GM18520 (cell line): ENCODE results near the gene SNX10.

ENCODE experiments used
- ATAC-seq: cut with Tn5 transposase; IDR thresholded peaks from one replicate; pipeline ENCODE4 v1.9.1; 2021; ENCODE audit not compliant: unreplicated experiment

SNX10 gene

GRCh38 chr7:26295586-26295985, 3.9 kb downstream of the SNX10 start:
- ATAC-seq, result no peak

DNA sequence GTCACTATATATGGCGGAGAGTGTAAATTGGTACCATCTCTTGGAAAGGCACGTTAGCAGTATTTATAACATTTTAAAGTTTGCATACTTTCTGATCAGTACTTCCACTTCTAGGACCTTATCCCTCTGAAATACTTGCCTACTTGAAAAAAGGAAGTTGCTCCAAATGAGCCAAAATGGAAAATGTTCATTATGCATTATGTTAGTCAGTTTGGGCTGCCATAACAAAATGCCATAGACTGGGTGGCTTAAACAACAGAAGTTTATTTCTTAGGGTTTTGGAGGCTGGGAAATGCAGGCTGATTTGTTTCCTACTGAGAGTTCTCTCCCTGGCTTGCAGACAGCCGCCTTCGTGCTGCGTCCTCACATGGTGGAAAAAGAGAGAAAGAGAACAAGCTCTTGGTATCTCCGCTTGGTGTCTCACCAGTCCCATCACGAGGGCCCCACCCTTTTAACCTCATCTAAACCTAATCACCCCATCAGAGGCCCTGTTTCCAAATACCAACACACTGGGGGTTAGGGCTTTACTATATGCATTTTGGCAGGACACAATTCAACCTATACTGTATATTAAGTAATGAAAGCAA, 6.9 kb downstream of the SNX10 start:
- no peak for ATAC-seq

- ATAC-seq, result no peak
Observed at GRCh38 chr7:26305090-26305868, 13.6 kb downstream of the SNX10 start.

DNA sequence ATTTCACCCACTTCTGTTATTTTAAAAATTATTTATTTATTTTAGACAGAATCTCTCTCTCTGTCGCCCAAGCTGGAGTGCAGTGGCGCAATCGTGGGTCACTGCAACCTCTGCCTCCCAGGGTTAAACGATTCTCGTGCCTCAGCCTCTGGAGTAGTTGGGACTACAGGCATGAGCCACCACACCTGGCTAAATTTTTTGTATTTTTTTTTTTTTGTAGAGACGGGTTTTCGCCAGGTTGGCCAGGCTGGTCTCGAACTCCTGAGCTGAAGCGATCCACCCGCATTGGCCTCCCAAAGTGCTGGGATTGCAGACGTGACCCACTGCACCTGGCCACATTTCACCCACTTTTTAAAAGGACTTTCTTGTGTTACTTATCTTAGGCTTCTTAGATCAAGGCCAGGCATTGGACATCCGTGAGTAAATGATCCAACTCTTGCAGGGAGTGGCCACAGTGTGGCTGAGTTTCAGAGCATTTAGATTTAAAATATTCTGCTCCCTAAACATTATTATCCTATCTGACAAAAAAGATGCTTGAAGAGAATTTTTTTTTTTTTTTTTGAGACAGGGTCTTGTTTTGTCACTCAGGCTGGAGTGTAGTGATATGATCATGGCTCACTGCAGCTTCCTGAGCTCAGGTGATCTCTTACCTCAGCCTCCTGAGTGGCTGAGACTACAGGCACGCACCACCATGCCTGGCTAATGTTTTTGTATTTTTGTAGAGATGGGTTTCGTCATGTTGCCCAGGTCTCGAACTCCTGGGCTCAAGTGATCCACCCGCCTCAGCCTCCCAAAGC, 14.4 kb downstream of the SNX10 start:
- ATAC-seq, result no peak

- no peak for ATAC-seq
Observed at GRCh38 chr7:26306790-26307189, 15.1 kb downstream of the SNX10 start.

DNA sequence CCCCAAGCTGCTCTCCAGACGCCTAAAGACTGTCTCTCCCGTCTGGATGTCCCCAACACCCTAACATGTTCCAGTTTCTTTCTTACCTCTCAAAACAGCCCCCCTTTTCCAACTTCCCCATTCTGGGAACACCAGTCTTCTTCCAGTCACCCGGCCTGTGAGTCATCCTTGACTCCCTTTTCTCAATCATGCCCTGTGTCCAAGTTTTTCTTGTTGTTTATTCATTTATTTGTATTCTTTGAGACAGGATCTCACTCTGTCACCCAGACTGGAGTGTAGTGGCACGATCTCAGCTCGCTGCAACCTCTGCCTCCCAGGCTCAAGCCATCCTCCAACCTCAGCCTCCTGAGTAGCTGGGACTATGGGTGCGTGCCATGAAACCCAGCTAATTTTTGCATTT, 15.6 kb downstream of the SNX10 start:
- ATAC-seq, result no peak

- no peak for ATAC-seq
Observed at GRCh38 chr7:26307791-26308190, 16.1 kb downstream of the SNX10 start.

DNA sequence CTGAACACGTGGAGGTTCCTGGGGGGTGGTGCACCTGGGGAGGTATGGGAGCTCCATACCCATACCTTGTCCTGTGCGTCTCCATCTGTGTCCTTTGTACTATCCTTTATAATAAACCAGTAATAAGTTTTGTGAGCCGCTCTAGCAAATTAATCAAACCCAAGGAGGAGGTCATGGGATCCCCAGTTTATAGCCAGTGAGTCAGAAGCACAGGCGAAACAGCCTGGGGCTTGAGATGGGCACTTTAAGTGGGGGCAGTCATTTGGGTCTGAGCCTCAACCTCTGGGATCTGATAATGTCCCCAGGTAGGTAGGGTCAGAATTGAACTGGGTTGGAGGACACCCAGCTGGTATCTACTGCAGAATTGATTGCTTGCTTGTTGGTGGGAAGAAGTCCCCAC, 16.9 kb downstream of the SNX10 start:
- no peak for ATAC-seq

GRCh38 chr7:26309089-26309488, 17.4 kb downstream of the SNX10 start:
- ATAC-seq, result no peak

DNA sequence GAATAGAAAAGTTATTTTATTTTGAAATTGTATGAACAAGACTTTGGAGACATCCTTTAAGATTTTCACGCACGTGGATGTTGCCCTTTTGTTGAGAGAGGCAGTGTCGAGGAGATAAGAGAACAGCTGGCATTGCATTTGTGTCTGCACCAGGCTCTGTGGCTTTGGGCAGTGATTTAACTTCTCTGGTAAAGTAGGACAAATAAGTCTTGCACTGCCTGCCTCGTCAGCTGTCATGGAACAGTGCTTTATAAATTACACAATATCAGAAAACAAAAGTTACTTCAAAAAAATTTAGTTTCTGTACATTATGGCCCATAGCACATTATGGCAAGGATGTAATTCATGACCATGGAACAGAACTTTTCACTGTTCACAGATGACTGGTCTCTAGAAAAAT, 20.1 kb downstream of the SNX10 start:
- ATAC-seq, result no peak

DNA sequence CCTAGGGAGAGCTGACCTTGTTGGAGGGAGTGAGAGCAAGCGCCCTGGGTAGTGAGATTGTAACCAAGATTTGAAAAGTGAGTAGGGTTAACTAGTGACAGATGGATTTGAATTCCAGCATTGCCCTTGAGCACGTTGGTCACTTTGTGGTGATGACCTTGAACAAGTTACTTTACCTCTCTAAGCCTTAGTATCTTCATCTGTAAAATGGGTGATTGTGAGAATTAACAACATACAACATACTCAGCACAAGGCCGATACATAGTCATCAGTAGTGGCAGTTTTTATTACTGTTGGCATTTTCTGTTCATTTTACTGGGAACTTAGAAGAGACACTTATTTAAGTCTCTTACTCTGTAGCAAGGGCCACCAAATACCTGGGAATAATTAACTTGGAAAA, 25.5 kb downstream of the SNX10 start:
- no peak for ATAC-seq

DNA sequence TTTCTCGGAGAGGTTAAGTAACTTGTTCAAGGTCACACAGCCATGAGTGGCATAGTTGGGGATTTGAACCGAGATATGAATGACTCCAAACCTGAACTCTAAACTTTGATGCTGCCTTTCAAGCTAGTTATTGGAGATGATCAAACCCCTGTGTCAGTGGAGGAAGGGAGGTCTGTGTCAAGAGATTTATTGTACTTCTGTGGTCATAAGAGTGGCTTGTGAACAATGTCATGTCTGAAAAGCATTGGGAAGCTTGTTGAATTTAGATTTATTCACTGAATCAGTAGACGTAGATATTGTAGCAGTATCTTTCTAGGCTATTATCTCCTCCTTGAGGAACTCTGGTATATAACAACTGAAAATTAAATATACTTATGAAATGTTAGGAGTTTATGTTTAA, 27.3 kb downstream of the SNX10 start:
- no peak for ATAC-seq

- no peak for ATAC-seq
Observed at GRCh38 chr7:26319636-26320035, 28.0 kb downstream of the SNX10 start.

DNA sequence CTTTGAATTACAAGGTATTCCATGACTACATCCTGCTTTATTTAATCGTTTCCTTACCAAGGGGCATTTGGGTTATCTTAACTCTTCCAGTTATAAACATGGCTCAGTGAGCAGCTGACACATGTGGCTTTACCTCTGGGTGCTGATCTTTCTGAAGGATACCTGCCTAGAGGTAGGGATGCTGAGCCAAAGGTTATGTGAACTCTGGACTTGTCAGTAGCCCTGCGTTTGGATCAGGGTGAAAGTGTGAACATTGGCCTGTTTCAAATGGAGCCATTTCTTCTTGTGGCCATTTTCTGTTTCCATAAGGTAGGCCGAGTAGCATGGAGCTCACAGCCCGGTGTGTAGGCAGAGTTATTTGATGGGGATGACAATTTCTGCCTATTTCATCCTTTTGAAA, 29.2 kb downstream of the SNX10 start:
- no peak for ATAC-seq

- ATAC-seq, result no peak
Observed at GRCh38 chr7:26321435-26321834, 29.8 kb downstream of the SNX10 start.

- no peak for ATAC-seq
Observed at GRCh38 chr7:26326211-26326610, 34.5 kb downstream of the SNX10 start.

DNA sequence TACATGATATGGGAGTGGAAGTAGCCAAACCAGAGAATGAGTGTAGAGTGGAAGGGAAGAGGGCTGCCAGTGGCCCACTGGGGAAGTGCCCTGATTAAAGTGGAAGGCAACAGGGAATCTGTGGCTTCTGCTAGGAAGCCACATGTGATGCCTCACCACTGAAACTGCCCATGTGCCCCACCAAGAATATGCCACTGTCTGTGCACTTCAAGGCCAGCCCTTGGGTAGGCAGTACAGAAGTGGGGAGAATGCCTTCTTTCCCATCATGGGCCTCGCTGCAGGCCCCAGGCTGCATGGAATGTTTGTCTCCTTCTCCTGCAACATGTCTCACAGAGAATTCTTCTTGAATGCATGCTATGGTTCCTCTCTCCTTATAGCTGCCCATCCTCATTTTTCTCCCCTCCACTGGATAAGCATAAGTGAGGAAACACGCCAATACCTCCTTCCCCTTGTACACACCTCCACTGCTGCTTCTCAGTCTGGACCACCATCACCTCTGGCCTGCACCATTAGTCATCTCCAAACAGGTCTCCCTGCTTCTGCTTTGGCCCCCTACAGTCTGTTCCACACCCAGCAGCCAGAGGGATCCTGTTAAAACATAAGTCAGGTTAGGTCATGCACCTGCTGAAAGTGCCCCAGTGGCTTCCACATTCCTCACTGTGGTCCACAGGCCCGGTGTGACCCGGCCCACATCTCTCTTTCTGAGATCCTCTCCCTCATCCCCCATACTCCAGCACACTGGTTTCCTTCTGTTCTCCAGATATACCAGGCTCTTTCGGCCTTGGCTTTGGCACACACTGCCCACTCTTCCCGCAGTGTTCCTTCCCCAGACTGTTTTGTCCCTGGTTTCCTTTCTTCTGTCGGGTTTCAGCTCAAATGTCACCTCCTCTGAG, 37.1 kb downstream of the SNX10 start:
- no peak for ATAC-seq

DNA sequence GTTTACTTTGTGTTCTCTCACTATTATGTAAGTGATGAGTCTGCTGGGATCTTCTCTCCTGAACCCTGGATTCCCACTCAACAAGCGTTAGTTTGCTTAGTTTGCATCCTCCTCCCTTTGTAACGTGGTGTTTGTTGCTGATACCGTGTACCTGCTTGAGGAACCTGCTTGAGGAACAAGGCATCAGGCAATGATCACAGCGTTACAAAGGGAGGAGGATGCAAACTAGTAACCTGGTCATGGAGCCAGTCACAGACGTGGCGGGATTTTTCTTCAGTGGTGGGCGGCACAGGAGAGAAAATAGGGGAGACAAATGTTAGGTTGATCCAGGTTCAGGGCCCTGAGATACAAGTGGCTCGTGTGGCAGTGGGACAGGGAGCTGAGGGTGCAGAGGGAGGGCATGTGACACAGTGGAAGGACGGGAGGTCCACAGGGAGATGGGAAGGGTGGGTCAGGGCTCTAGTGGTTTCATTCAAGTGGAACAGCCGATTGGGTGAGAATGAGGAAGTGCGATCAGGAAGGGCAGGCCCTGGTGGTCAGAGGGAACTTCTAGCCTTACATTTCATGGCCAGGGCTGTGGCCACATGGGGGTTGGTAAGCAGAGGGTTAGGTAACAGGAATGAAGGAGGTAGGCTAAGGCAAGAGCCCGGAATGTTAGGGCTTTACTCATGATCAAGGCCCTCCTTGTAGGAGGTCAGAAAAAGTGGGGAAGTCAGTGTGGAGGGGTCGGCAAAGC, 38.0 kb downstream of the SNX10 start:
- ATAC-seq, result no peak

GRCh38 chr7:26331113-26331512, 39.5 kb downstream of the SNX10 start:
- no peak for ATAC-seq

- ATAC-seq, result no peak
Observed at GRCh38 chr7:26331789-26332188, 40.1 kb downstream of the SNX10 start.
